Stimulated activated CD4-positive, alpha-beta T cell treated with anti-CD3 and anti-CD28 coated beads, Interleukin-15, amount 100 ng/mL, for 24 hours (primary cell): ENCODE results near the gene SENP8.
"Not testable (repeated sequence)": the region's sequence is repeated elsewhere in the genome, so short reads cannot be mapped to it uniquely, and the experiment has no call there.

Source experiments
- DNase-seq: peaks from one replicate; pipeline ENCODE4 v3.0.0-alpha.2; 2020

SENP8 gene

GRCh38 chr15:72118017-72118978 is at the start of gene SENP8, which contains the start of gene MYO9A:
Gene SENP8, plus strand, starts transcription at chr15:72118403. Its CDS starts 21,221 bp downstream, at chr15:72139624.
Gene MYO9A, minus strand, starts transcription at chr15:72118150. Its CDS starts 71,587 bp downstream, at chr15:72046563.
- peak; percentile 98 for DNase-seq

GRCh38 chr15:72068856-72069255 is 49.3 kb upstream of the SENP8 start:
- DNase-seq, result no peak

- no peak for DNase-seq
Measured at GRCh38 chr15:72070817-72071447, 47.3 kb upstream of the SENP8 start.

GRCh38 chr15:72071448-72071825 is 46.8 kb upstream of the SENP8 start:
- not testable (repeated sequence) for DNase-seq

GRCh38 chr15:72074335-72075060 is 43.7 kb upstream of the SENP8 start:
- DNase-seq, result no peak

- DNase-seq, result no peak
Measured at GRCh38 chr15:72077950-72078349, 40.3 kb upstream of the SENP8 start.

- DNase-seq, result no peak
Measured at GRCh38 chr15:72078887-72079286, 39.3 kb upstream of the SENP8 start.

- no peak for DNase-seq
Measured at GRCh38 chr15:72082176-72082575, 36.0 kb upstream of the SENP8 start.

- no peak for DNase-seq
Measured at GRCh38 chr15:72086010-72086697, 32.0 kb upstream of the SENP8 start.

GRCh38 chr15:72086920-72087648 is 31.1 kb upstream of the SENP8 start:
- no peak for DNase-seq

- DNase-seq, result no peak
Measured at GRCh38 chr15:72092006-72092405, 26.2 kb upstream of the SENP8 start.

GRCh38 chr15:72092691-72093090 is 25.5 kb upstream of the SENP8 start:
- DNase-seq, result no peak

- no peak for DNase-seq
Measured at GRCh38 chr15:72096796-72097195, 21.4 kb upstream of the SENP8 start.

GRCh38 chr15:72098040-72098439 is 20.2 kb upstream of the SENP8 start:
- no peak for DNase-seq

- no peak for DNase-seq
Measured at GRCh38 chr15:72099155-72099554, 19.0 kb upstream of the SENP8 start.

GRCh38 chr15:72100551-72100950 is 17.7 kb upstream of the SENP8 start:
- DNase-seq, result not testable (repeated sequence)

- DNase-seq, result no peak
Measured at GRCh38 chr15:72105111-72105510, 13.1 kb upstream of the SENP8 start.

- DNase-seq, result no peak
Measured at GRCh38 chr15:72106068-72106467, 12.1 kb upstream of the SENP8 start.

- no peak for DNase-seq
Measured at GRCh38 chr15:72110355-72110754, 7.8 kb upstream of the SENP8 start.

GRCh38 chr15:72112116-72112515 is 6.1 kb upstream of the SENP8 start:
- DNase-seq, result no peak

- no peak for DNase-seq
Measured at GRCh38 chr15:72112805-72113204, 5.4 kb upstream of the SENP8 start.
